Astrocyte of the cerebellum (primary cell): Measurements from ENCODE around the gene POLR2B.

Experiments
- DNase-seq: peaks from one replicate; pipeline ENCODE4 v3.0.0-alpha.2; 2011; ENCODE audit warnings: low read depth
- H3K4me3 ChIP-seq: 2 replicates; pipeline ENCODE4 v1.5.1; 2011; ENCODE audit warnings: mild to moderate bottlenecking, low read depth, low read length, moderate library complexity
- CTCF ChIP-seq: IDR thresholded peaks from 2 replicates; pipeline ENCODE4 v1.5.1; 2012; ENCODE audit warnings: low read length, low read depth, moderate library complexity, mild to moderate bottlenecking; ENCODE audit errors: missing control alignments
- in situ Hi-C: cut with HindIII; loops from 2 replicates; pipeline ENCODE4 v1.10.0; 2017; ENCODE audit warnings: low sequenced_read_pairs

POLR2B gene

GRCh38 chr4:56941403-56941802 lies 37.3 kb upstream of the POLR2B start:
- no peak overlapping the region for H3K4me3 ChIP-seq
- in situ Hi-C loops = no loop called here
- DNase-seq = no peak
- TF ChIP-seq CTCF = no peak

- TF ChIP-seq CTCF = no peak
- H3K4me3 ChIP-seq = no peak overlapping the region
- in situ Hi-C loops = no loop called here
- no peak for DNase-seq
These were observed 24.8 kb upstream of the POLR2B start for GRCh38 chr4:56953680-56954520.

- peak; percentile 95 for DNase-seq
- peak overlapping the region; percentile 2 for H3K4me3 ChIP-seq
- no peak for TF ChIP-seq CTCF
- in situ Hi-C loops = no loop called here
These were observed 20.6 kb upstream of the POLR2B start for GRCh38 chr4:56958111-56958517.

GRCh38 chr4:56959100-56959499 lies 19.6 kb upstream of the POLR2B start:
- no peak for TF ChIP-seq CTCF
- DNase-seq = no peak
- in situ Hi-C loops = no loop called here
- no peak overlapping the region for H3K4me3 ChIP-seq

GRCh38 chr4:56961107-56961500 lies 17.6 kb upstream of the POLR2B start:
- H3K4me3 ChIP-seq = no peak overlapping the region
- no peak for TF ChIP-seq CTCF
- in situ Hi-C loops = no loop called here
- no peak for DNase-seq

GRCh38 chr4:56971383-56971782 lies 7.3 kb upstream of the POLR2B start:
- in situ Hi-C loops = no loop called here
- no peak for TF ChIP-seq CTCF
- no peak for DNase-seq
- H3K4me3 ChIP-seq = no peak overlapping the region
